ENCODE data around the gene LAMC3. TPM values are rescaled to one million over a fixed set of nuclear protein-coding genes. Genes with fewer than 3 reads are reported as not detected.

The LAMC3 gene
- 1 to 10 TPM in 4 of 5 experiments, under 1 TPM in 1; 0.07 to 9.2 (median 3.5) TPM for total RNA-seq
- polyA plus RNA-seq, result under 1 TPM; 0.07 to 0.09 TPM
- 8.9 reads per million, percentile 33 among the genes with 10 or more reads in this experiment for total RNA-seq

DNA sequence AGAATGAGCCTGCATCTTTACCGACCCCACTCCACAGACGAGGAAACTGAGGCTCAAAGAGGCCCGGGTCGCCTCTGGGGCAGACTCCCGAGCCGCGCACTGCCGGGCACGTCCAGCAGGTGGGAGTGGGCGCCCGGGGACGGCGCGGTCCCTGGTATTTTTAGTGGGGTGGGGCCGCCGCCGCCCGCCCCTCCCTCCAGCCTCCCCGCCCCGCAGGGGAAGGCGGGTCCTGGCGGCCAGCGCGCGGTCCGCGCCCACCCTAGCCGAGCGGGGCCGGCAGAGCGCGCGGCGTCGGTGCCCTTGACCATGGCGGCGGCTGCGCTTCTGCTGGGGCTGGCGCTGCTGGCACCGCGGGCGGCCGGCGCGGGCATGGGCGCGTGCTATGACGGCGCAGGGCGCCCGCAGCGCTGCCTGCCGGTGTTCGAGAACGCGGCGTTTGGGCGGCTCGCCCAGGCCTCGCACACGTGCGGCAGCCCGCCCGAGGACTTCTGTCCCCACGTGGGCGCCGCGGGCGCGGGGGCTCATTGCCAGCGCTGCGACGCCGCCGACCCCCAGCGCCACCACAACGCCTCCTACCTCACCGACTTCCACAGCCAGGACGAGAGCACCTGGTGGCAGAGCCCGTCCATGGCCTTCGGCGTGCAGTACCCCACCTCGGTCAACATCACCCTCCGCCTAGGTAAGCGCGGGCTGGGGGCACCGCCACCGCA, at the start of gene LAMC3:
Gene LAMC3, plus strand, starts transcription at position 266 of the 710 bp plus-strand sequence. Its CDS starts 41 bp downstream, at position 307.
- Mint-ChIP-seq H3K4me1 (peaks cover 0 to 5% (median 4%) of the 10 kb centered on the region in 7 donors), H3K9me3 (peaks cover 0 to 2% (median 0%) of the 10 kb centered on the region in 11 donors), H3K27ac (no peak within 1 kb of the TSS), H3K4me3 (peak within 1 kb of the TSS in 8 of 10 donors; percentile 29 to 71 (median 50)), H3K36me3 (no peaks in the 10 kb centered on the region), H3K27me3 (peaks cover 18 to 46% (median 39%) of the 10 kb centered on the region in 5 donors)
- peak; percentile 22 for ATAC-seq
- CTCF ChIA-PET, result no interaction called here
- Histone ChIP-seq H3K27ac (ENCODE audit: low read depth, low read length) (no peak within 1 kb of the TSS), H3K27me3 (ENCODE audit: control insufficient read depth in 2 of 2, insufficient read depth in 2 of 2, low read length in 2 of 2) (peaks cover 0 to 4% of the 10 kb centered on the region in 2 donors), H3K9me3 (ENCODE audit: control insufficient read depth in 2 of 3, low read length in 3 of 3) (no peaks in the 10 kb centered on the region), H3K4me1 (ENCODE audit: control insufficient read depth in 2 of 2, insufficient read depth in 2 of 2, low read length in 2 of 2) (no peaks in the 10 kb centered on the region), H3K4me3 (ENCODE audit: low read length) (no peak within 1 kb of the TSS), H3K36me3 (ENCODE audit: control insufficient read depth in 2 of 3, insufficient read depth in 3 of 3, low read length in 3 of 3) (no peaks in the 10 kb centered on the region)
- POLR2A ChIA-PET, result no interaction called here
- intact Hi-C loops (cut with micrococcal nuclease), result loop anchor here in 1 of 2 donors (2.0 kb wide), 1 partner anchor 38 kb away; no protein-coding TSS in a partner anchor
- no peak for DNase-seq

DNA sequence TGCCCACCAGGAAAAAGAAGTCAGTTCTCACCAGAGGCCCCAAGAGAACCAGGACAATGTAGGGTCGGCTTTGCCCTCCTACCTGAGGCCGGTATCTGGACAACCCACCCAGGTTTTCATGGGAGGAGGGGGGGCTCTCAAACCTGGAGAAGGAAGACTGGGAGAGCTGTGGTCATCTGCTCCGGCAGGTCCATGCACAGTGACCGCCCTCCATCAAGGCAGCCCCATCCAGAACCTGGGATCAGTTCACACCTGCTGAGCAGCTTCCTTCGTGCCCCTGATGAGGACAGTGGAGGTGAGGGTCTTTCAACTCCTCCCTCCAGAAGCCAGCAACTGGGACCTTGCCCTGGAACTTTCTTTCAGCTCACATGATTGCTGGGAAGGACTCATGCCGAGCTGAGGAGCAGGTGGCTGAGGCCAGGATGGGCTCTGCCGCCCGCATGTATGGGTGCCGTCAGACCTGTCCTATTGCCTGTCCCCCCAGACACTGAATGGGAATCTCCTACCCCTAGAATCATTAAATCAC, 49.1 kb upstream of the LAMC3 start:
- no peaks in the 10 kb centered on the region for H3K4me1 ChIP-seq (ENCODE audit: control insufficient read depth in 2 of 2, insufficient read depth in 2 of 2, low read length in 2 of 2)
- ChIA-PET CTCF (no interaction called here), POLR2A (no interaction called here)
- Mint-ChIP-seq H3K4me3 (no peak overlapping the region), H3K9me3 (peaks cover 0 to 16% (median 0%) of the 10 kb centered on the region in 11 donors), H3K27me3 (peaks cover 0 to 13% (median 0%) of the 10 kb centered on the region in 5 donors), H3K27ac (no peak overlapping the region), H3K4me1 (peaks cover 0 to 5% (median 0%) of the 10 kb centered on the region in 7 donors), H3K36me3 (peaks cover 0 to 5% (median 0%) of the 10 kb centered on the region in 5 donors)
- H3K27ac ChIP-seq (ENCODE audit: low read depth, low read length), result no peak overlapping the region
- H3K4me3 ChIP-seq (ENCODE audit: low read length), result no peak overlapping the region
- ATAC-seq, result no peak
- DNase-seq, result no peak
- intact Hi-C loops (cut with micrococcal nuclease), result no loop called here
- H3K36me3 ChIP-seq (ENCODE audit: control insufficient read depth in 2 of 3, insufficient read depth in 3 of 3, low read length in 3 of 3), result no peaks in the 10 kb centered on the region
- no peaks in the 10 kb centered on the region for H3K9me3 ChIP-seq (ENCODE audit: control insufficient read depth in 2 of 3, low read length in 3 of 3)
- no peaks in the 10 kb centered on the region for H3K27me3 ChIP-seq (ENCODE audit: control insufficient read depth in 2 of 2, insufficient read depth in 2 of 2, low read length in 2 of 2)

DNA sequence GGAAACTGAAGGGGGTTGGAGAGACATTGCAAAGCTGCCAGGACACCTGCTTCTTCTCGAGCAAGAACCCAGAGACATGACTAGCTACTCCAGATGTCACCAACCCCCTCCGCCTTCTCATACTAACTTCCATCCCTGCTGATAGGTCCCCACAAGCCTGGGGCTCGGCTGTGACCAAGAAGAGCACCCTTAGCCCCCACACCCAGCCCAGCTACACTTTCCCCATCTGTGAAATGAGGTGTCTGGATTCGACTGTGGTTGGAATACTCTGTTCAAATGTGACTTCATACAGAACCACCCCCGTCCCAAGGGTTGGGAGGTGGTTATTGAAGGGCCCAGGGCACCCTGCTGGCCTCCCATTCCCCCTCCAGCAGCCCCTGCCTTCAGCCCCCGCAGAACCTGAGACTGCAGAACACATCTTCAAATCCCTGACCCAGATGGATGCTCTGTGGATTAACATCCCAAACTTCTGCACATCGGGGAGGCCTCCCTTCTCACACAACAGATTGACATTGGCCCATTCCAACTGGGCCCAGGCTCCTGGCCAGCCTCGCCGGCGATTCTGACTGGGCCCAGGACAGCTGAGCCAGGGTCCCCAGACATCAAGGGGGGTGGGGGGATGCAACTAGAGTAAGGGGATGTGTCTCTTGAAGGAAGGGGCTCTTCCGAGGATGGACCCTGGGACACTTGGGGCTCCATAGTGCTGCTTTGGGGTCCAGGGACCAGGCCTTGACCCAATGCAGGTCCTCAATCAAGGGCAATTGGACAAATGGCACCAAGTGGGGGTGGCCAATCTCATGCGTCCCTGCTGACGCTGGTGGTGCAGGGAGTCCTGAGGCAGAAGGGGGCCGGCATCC, 48.2 kb upstream of the LAMC3 start:
- ChIA-PET POLR2A (no interaction called here), CTCF (no interaction called here)
- H3K9me3 ChIP-seq (ENCODE audit: control insufficient read depth in 2 of 3, low read length in 3 of 3), result no peaks in the 10 kb centered on the region
- DNase-seq (no peak), ATAC-seq (no peak)
- no peak overlapping the region for H3K4me3 Mint-ChIP-seq
- no peak overlapping the region for H3K27ac ChIP-seq (ENCODE audit: low read depth, low read length)
- H3K36me3 Mint-ChIP-seq, result peaks cover 0 to 5% (median 0%) of the 10 kb centered on the region in 5 donors
- H3K27me3 Mint-ChIP-seq, result peaks cover 0 to 13% (median 0%) of the 10 kb centered on the region in 5 donors
- no peaks in the 10 kb centered on the region for H3K4me1 ChIP-seq (ENCODE audit: control insufficient read depth in 2 of 2, insufficient read depth in 2 of 2, low read length in 2 of 2)
- H3K36me3 ChIP-seq (ENCODE audit: control insufficient read depth in 2 of 3, insufficient read depth in 3 of 3, low read length in 3 of 3), result no peaks in the 10 kb centered on the region
- no peak overlapping the region for H3K4me3 ChIP-seq (ENCODE audit: low read length)
- intact Hi-C loops (cut with micrococcal nuclease), result no loop called here
- H3K27me3 ChIP-seq (ENCODE audit: control insufficient read depth in 2 of 2, insufficient read depth in 2 of 2, low read length in 2 of 2), result no peaks in the 10 kb centered on the region
- no peak overlapping the region for H3K27ac Mint-ChIP-seq
- peaks cover 0 to 16% (median 0%) of the 10 kb centered on the region in 11 donors for H3K9me3 Mint-ChIP-seq
- H3K4me1 Mint-ChIP-seq, result peaks cover 0 to 5% (median 0%) of the 10 kb centered on the region in 7 donors

DNA sequence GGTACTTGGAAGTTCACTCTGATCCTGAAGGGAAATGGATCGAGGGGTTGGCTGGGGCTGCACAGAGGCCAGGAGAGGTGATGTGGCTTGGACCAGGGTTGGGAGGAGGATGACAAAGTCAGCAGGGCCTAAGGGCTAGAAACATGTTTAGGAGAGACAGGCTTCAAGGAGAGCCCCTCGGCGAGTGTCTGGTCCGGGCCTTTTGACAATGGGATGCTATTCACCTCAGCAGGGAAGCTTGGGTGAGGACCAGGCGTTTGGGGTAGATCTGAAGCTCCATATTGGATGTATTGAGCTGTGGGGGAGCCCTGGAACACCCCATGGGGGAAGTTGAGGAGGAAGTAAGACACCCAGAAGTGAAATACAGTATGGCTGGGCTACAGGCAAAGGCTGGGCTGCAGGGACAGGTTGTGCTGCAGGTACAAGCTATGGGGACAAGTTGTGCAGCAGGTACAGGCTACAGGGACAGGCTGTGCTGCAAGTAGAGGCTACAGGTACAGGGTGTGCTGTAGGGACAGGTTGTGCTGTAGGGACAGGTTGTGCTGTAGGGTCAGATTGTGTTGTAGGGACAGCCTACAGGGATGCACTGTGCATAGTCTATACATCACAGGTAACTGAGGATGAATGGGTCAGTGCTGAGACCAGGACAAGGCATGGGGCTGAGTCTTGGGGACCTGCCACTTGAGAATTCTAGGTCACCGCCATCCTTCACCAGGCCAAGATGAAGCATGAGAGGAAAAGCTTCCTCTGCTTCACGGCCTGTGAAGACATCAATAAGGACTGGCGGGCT, 47.3 kb upstream of the LAMC3 start:
- H3K9me3 Mint-ChIP-seq, result peaks cover 0 to 16% (median 0%) of the 10 kb centered on the region in 11 donors

DNA sequence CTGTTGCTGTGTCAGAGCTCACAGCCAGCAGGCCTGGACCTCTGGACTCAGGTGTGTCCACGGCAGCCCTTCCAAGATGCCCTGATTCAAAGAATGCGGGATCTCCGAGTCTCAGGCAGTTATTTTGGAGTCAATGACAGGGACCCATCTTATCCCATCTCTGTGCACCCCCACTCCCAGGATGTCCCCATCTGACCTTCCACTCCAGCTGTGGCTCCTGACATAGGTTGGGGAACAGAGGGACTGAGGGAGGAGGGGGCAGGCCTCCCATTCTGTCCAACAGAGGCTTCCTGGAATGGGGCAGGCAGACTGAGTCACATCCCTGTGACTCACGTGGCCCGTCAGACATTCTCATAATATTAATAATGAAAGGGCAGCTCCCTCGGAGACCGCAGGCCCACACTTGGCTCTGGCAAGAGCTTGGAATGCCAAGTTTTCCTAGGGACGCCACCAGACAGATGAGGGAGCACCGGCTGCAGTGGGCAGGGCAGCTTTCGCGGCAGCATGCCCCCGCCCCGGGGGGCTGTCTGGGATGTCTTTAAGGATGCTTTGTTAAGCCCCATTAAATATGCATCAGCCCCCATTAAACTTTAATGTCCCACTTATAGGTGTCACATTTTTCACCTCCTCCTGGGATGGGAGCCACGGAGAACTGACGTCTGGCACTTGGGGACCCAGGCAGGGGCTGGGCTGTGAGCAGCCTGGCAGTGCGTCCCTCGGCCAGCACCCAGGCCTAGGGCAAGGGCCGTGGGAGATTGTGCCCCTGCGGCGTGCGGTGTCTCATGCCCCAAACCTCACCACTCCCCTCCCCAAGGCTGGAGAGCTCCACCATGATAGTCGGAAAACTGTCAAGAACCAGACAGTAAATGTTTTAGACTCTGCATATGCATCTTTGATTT, 46.3 kb upstream of the LAMC3 start:
- ATAC-seq (no peak), DNase-seq (no peak)
- Histone ChIP-seq H3K36me3 (ENCODE audit: control insufficient read depth in 2 of 3, insufficient read depth in 3 of 3, low read length in 3 of 3) (no peaks in the 10 kb centered on the region), H3K9me3 (ENCODE audit: control insufficient read depth in 2 of 3, low read length in 3 of 3) (no peaks in the 10 kb centered on the region), H3K4me1 (ENCODE audit: control insufficient read depth in 2 of 2, insufficient read depth in 2 of 2, low read length in 2 of 2) (no peaks in the 10 kb centered on the region), H3K27me3 (ENCODE audit: control insufficient read depth in 2 of 2, insufficient read depth in 2 of 2, low read length in 2 of 2) (no peaks in the 10 kb centered on the region), H3K4me3 (ENCODE audit: low read length) (no peak overlapping the region), H3K27ac (ENCODE audit: low read depth, low read length) (no peak overlapping the region)
- peaks cover 0 to 16% (median 0%) of the 10 kb centered on the region in 11 donors for H3K9me3 Mint-ChIP-seq
- H3K36me3 Mint-ChIP-seq, result peaks cover 0 to 5% (median 0%) of the 10 kb centered on the region in 5 donors
- H3K27ac Mint-ChIP-seq, result no peak overlapping the region
- CTCF ChIA-PET, result interaction anchor here (1.0 kb wide), 1 partner anchor 8 kb away, joined by 4 read pairs; no protein-coding TSS in a partner anchor
- H3K4me3 Mint-ChIP-seq, result no peak overlapping the region
- H3K4me1 Mint-ChIP-seq, result peaks cover 0 to 5% (median 0%) of the 10 kb centered on the region in 7 donors
- H3K27me3 Mint-ChIP-seq, result peaks cover 0 to 7% (median 0%) of the 10 kb centered on the region in 5 donors
- POLR2A ChIA-PET, result no interaction called here
- intact Hi-C loops (cut with micrococcal nuclease), result no loop called here

More for the DNA sequence above, 47.3 kb upstream of the LAMC3 start:
- Mint-ChIP-seq H3K27ac (no peak overlapping the region), H3K4me1 (peaks cover 0 to 5% (median 0%) of the 10 kb centered on the region in 7 donors), H3K27me3 (peaks cover 0 to 7% (median 0%) of the 10 kb centered on the region in 5 donors), H3K4me3 (no peak overlapping the region), H3K36me3 (peaks cover 0 to 5% (median 0%) of the 10 kb centered on the region in 5 donors)
- ChIA-PET POLR2A (no interaction called here), CTCF (no interaction called here)
- Histone ChIP-seq H3K4me3 (ENCODE audit: low read length) (no peak overlapping the region), H3K27ac (ENCODE audit: low read depth, low read length) (no peak overlapping the region), H3K9me3 (ENCODE audit: control insufficient read depth in 2 of 3, low read length in 3 of 3) (no peaks in the 10 kb centered on the region), H3K4me1 (ENCODE audit: control insufficient read depth in 2 of 2, insufficient read depth in 2 of 2, low read length in 2 of 2) (no peaks in the 10 kb centered on the region), H3K36me3 (ENCODE audit: control insufficient read depth in 2 of 3, insufficient read depth in 3 of 3, low read length in 3 of 3) (no peaks in the 10 kb centered on the region), H3K27me3 (ENCODE audit: control insufficient read depth in 2 of 2, insufficient read depth in 2 of 2, low read length in 2 of 2) (no peaks in the 10 kb centered on the region)
- DNase-seq (no peak), ATAC-seq (no peak)
- intact Hi-C loops (cut with micrococcal nuclease), result no loop called here
